Measurements from ENCODE around the gene PHEX.

Gene PHEX

DNA sequence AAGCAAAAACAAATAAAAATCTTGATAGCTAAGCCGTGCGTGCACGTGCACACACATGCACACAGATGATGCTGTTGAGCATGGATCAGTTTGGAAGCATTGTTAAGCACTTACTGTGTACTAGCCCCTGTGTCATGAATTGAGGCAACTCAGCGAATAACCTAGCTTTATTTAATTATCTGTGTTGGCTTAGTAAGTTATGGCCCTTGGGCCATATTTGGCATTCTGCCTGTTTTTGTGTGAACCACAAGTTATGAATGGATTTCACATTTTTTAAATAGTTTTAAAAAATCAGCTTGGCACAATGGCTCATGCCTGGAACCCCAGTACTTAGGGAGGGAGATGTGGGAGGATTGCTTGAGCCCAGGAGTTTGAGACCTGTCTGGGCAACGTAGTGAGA, 126.9 kb downstream of the PHEX start:
- no peak for DNase-seq

DNA sequence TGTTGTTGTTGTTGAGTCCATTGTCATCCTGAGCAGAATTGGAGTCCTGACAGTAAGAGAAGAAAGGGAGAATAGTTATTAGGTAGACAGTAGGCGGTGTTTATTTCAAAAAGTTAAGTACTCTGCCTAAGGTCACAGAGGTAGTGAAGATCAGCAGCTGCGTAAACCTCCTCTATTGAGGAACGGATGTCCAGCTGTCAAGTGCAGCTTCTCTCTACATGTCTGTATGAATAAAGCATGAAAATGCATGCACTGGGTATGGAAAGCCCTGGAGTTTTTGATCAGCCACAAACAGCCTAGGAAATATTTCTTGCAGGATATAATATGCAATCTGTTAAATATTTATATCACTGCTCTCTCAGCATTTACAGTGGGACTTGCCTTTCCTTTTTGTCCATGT, 131.2 kb downstream of the PHEX start:
- DNase-seq, result peak in 2 of 3 experiments; percentile 6 to 60

DNA sequence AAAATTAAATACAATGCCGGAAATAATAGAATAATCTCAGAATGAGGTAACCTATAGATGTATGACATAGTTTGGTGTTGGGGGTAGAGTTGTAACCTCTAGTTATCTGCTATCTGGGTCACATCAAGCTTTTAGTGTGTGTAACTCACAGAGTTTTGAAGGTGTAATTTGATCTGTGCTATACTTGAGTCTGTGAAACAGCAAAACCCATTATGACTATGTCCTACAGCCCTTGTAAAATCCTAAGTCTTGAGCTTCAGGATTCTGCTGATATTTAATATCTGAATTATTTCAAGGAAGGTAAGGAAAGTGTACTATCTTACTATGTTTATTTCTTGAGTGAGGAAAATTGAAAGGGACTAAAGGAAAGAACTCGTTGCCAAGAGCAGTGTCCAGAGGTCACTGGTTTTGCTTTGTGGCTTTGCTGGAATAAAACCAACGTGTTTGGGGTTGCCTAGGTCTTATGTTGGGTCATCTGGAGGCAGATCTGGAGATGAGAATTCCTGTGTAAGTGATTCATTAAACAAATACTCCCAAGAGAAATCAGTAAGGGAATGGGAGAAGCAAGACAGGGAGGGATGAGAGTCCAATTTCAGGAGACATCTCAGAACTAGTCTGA, 132.8 kb downstream of the PHEX start:
- no peak for DNase-seq

DNA sequence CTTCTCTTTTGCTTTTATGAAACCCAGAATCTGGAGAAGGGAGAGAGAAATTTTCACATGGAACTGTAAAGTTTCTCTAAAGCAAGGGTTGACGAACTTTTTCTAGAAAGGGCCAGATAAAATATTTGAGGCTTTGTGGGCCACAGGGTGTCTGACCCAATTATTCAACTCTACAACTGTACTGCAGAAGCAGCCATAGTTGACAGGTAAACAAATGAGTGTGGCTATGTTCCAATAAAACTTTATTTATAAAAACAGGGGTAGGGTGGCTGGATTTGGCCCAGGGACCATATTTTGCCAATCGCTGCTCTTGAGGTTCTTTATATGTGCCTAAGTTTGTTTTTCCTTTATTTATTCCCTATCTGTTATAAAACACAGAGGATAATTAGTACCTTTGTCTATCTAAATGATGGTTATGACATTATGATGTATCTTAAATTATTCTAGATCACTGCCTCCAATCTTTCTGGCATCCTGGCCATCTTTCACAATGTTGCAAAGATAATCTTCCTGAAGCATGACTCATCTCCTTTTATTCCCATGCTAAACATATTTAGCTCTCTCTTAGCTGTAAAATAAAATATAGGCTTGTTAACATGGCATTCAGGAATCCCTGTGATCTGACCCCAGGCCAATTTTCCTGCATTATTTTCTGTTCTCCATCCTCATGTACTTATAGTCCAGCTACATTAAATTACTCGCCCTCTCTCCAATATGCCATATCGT, 133.8 kb downstream of the PHEX start:
- DNase-seq, result peak in 1 of 3 experiments; percentile 54

DNA sequence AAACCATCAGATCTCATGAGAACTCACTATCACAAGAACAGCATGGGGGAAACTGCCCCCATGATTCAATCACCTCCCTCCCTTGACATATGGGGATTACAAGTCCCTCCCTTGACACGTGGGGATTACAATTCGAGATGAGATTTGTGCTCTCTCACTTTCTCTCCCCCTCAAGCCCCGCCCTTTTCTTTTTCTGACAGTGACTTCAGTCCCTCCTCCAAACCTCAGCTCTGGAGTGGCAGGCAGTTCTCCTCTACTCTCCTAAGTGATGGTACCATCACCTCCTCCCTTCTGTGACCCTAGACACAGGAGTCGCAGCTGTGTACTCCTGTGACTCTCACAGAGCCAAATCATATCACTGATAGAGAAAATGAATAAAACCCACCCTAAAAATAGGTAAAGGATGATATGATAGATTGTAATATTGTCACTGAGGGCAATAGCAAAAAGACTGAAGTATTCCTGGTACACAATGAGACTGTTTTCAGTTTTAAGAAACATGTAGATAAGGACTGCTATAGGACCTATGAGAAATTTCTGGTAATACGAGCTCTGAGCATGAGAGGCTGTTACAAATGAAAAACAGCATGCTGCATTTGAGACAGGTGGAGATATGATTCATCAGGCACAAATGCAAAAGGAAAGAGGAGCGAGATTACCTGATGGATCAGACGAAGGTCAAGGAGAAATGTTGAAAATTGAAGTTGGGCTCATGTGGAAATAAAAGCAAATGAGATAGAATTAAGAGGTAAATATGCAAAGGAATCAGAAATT, 139.3 kb downstream of the PHEX start:
- DNase-seq, result no peak

DNA sequence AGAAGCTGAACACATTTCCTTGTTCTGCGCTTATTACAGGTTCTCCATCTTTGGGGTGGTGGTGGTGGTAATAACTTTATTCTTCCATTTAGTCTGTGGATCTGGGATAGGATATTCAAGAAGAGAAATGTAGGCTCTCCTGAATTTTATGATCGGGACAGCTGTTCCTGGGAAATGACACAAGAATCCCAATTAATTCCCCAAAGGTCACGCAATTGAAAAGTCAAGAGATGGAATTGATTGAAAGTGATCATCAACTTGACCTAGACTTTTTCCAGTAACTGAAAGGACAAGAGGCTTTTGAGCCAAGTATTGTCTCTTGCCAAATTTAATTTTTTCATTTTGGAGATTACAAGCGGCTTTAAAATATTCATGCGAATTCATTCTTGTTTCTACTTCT, 141.8 kb downstream of the PHEX start:
- no peak for DNase-seq

DNA sequence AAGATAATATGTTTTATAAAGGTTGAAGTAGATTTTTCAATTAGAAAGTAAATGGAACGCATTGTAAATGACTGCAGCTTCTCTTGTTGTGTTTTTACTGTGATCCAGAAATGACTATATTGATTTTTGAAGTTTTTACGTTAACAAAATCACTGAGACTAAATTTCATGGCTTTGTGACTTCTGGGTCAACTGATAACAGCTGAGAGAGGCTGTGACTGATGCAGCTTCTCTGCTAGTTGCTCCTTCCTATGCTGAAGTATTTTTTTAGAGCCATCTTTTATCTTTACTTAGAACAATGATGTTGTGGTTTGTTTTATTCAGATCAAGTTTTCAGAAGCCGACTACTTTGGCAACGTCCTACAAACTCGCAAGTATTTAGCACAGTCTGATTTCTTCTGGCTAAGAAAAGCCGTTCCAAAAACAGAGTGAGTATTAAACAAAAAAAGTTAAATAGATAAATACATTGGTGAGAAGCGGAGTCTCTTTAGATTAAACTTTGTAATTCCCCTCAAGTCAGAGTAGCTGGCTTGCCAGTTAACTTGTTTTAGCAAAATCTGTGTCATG, 145.9 kb downstream of the PHEX start:
- DNase-seq, result no peak

DNA sequence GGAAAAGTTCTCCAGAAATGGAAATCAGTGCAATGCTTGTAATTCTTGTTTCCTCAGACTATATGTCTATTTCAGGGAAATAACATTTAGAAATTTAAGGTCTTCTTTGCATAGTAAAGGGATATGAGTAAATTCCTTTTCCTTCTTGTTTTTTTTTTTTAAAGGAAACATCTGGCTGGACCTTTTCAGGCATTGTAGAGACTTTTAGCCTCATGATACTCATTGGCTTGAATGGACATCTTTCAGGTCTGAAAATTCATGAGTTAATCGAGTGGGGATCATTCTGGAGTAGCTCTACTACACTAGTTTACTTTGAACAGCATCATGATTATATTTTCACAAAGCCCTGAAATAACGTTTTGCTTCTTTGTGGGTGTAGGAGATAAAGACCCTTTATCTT, 152.0 kb downstream of the PHEX start:
- DNase-seq, result no peak

DNA sequence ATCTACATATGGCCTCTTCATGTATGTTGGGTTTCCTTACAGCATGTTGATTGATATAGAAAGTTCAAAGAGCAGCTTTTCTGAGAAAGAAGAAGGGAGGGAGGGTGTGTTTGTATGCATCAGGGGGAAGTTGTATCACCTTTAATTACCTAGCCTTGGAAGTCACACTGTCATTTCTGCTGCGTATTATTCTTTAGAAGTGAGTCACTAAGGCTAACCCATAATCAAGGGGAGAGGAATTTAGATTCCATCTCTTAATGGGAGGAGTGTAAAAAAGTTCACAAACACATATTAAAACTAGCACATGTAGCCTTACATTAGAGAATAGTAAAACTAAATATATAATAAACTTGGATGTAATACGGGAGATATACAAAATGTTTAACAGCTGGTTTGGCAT, 154.0 kb downstream of the PHEX start:
- peak in 2 of 3 experiments; percentile 28 to 68 for DNase-seq

DNA sequence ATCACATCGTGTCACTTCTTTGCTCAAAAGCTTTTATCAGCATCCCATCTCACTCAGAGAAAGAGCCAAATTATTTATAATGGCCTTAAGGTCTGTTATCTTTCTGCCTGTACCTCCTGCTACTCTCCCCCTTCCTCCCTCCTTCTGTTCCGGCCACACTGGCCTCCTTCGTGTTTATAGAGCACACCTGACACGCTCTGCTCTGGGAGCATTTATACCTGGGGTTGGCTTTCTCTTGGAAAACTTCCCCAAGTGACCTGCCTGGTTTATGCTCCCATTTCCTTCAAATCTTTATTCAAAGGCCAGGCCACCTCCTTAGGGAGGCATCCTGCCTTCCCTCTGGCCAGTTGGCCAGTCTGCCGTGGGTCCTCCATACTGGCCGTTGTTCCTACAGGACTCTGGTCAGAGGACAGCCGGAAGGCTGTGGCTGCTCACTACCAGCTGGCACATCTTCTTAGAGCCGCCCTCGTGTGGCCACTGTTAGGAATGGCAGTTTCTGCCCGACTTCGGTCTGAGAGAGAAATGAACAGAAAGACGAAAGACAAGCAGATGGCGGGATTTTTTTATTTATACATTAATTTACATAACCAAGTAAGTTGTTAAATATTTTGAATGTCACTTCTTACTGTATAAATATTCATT, 160.4 kb downstream of the PHEX start:
- DNase-seq, result peak; percentile 16 to 66 (median 38)

DNA sequence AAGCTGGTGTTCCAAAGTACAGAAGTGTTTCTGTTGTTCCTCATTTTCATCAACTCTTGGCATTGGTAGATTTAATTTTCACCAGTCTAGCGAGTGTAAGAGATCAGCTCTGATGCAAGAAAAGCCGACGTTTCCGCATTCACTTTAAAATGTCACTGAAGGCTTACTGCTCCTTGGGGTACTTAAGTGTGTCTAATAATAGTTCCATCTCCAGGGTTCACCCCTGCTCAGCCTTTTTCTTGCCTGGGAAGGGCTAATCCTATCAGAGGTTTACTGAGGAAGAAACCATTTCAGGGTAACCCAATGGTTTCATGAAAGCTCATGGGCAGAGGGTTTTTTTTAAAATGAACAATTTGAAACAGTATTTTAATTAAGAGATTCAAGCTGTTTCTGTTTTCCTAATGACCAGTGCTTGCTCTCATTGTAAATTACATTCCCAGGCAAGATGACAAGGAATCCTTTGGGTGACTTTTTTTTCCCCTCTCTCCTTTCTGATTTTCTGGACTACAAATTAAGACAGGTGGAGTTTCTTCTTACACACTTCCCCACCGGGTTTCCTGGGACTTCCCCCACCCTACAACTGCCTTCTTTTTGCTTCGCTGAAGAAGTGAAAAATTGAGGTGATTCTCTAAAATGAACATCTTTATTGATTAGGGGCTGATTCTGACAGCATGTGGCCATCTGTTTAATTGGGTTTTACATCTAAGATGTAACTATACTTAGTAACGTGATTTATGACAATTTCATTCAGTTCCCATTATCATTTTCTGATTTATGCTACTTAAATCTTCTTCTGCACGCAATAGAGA, 161.9 kb downstream of the PHEX start:
- peak in 1 of 3 experiments; percentile 45 for DNase-seq

DNA sequence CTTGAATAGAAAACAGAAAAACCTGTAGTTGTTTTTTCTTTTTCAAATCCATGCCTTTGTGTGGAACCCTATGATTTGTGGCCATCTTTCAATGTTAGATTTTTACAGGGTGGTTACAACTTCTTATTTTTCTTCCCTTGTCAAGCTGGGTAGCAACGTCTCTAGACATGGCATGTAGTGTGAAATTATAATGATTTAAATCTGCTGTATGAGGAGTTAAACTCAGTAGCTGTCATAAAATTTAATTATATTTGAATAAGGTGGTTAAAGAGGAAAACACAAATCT, 162.5 kb downstream of the PHEX start:
- DNase-seq, result peak in 1 of 3 experiments; percentile 45

DNA sequence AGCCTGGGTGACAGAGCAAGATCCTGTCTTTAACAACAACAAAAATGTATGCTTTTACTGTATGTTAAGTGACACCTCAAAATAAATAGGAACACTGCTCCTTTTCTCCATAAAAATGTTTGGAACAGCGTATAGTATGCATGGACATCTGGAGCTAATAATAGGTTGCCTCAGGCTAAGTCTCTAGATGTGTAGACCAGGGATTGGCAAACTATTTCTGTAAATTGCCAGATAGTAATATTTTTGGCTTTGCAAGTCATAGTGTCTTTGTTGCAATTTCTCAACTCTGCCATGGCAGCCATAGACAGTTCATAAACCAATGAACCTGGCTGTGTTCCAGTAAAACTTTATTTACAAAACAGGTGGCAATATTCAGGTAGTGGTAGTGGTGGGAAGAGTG, 164.0 kb downstream of the PHEX start:
- no peak for DNase-seq

DNA sequence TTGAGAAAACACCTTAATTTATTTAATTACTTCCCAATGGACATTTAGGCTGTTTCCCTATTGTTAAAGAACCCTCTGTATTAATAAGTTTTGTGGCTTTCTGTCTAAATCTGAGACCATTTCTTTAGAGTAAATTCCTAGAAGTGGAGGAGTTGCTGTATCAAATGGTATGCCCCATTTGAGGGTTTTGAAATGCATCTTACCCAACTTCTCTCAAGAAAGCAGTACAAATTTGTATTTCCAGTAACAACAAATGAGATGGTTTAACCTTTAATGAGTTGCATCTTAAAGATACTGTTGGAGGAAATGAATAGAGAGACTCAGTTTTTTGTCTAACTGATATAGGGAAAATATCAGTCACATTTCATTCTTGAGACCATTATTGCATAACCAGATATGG, 170.1 kb downstream of the PHEX start:
- DNase-seq, result no peak

DNA sequence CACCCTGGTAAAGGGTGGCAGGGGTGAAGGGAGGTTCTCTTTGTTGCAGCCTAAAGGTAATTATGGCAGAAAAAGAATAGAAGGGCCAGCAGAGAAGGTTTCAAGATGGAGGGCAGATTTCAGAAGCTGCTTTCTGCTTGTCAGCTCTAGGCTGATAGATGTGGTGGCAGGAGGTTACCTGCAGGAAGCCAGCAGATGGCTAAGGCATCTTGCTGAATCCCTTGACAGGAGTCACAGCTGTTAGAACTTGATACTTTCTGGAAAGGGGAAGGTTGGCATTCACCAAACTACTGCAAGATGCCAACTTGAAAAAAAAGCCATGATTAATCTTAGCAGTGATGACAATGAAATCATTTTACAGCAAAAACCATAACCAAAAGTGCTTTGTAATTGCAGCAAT, 171.1 kb downstream of the PHEX start:
- DNase-seq, result no peak

DNA sequence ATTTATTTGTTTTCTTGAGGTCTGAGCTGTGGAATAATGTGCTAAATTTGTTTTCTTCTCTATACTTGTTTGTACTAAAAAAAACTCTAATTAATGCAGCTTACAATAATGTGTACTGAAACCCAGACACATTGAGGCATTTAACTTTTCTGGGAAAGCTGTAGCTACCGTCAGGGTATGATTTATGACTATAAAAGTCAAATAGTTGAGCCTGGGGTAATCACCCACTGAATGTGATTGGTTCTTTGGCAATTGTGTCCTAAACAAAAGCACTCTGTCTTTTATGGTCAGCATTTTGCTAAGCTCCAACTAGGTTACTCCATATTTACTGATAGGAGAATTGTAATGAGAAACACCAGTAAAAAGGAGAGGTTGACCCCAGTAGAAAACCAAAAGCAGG, 174.7 kb downstream of the PHEX start:
- DNase-seq, result peak in 2 of 3 experiments; percentile 9 to 73

DNA sequence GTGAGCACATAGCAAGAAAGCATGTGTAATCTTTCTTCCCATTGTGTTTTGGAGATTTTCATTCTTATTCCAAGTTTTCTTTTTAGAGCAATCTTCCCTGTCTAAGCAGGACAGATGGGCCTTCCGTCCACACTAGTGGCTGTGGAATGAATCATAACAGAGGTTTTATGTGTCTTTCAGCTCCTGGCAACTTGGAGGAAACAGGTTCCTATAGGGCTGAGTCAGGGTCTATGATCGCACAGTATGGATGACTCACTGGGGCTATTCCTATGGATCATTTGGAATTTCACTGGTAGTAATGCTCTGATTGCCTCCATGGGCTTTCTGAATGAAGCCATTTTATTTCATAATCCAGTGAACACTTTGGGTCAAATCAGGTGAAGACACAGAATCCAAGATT, 188.8 kb downstream of the PHEX start:
- no peak for DNase-seq

DNA sequence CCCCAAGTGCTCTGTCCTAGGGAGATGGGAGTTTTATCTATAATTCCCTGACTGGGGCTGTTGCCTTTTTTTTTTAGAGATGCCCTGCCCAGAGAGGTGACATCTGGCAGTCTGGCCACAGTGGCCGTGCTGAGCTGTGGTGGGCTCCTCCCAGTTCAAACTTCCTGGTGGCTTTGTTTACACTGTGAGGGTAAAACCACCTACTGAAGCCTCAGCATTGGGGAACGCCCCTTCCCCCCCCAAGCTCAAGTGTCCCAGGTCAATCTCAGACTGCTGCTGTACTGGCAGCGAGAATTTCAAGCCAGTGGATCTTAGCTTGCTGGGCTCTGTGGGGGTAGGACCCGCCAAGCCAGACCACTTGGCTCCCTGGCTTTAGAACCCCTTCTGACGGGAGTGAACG, 202.3 kb downstream of the PHEX start:
- no peak for DNase-seq

DNA sequence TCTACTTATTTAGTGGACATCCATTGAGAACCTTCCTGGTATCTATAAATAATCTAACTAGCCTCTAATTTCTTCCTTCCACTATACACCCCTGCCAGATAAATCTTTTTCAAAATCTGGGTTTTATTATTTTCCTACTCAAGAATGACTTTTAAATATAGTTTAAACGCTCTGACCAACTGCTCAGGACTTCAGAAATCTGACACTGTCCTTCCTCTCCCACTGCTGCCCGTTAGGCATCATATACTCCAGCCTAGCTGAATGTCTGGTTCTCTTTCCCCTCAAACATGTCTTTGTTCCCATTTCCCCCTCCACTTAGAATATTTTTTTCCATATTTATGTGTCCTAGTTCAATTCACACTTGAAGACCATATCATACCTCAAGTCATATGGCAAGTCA, 205.4 kb downstream of the PHEX start:
- DNase-seq, result no peak

DNA sequence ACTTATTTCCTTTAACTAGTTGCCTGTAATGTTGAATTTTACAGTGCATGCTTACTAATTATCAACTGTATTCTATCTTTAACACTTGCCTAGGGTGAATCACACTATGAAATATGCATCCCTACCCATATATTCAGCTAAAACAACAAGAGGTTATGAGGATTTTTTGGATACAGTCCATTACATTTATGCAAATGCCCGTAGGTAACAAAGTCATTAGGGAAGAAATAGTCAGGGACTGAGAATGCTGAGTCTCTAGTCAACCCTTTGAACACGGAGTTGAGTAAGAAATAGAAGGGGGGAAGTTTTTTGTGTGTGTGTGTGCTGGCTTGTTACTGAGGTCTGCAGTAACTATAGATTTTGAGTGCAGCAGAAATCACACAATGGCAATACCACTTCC, 214.5 kb downstream of the PHEX start:
- no peak for DNase-seq

DNA sequence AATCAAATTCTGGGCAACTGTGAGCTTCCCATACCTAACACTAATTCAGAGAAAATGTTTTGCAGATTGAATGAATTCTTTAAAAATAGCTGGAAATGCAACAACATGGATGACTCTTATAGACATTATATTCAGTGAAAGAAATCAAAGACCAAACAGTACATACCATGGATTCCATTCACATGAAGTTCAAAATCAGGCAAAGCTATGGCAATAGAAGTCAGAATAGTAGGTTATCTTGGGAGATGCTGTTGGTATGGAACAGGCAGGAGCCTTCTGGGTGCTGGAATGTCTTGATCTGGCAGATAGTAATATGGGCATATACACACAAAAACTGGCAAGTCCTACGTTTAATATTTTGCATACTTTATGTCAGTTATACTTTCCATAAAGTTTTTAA, 215.0 kb downstream of the PHEX start:
- no peak for DNase-seq

DNA sequence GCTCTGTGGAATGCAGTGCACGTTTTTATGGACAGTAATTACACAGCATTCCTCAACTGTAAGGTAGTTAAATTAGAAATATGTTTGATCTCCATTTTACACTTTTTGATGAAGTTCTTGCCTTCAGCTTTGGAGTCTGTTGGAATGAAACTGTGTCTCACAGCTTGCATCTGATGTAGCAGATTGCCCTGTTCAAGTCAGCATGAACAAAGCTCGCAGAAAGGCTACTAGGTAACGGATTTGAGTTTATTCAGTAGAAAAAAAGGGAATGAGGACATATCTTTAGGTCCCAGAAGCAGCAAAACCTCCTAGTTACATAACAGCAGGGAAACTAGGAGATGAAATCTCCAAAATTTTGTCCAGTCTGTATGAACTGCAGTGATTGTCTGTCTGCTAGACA, 216.3 kb downstream of the PHEX start:
- no peak for DNase-seq

DNA sequence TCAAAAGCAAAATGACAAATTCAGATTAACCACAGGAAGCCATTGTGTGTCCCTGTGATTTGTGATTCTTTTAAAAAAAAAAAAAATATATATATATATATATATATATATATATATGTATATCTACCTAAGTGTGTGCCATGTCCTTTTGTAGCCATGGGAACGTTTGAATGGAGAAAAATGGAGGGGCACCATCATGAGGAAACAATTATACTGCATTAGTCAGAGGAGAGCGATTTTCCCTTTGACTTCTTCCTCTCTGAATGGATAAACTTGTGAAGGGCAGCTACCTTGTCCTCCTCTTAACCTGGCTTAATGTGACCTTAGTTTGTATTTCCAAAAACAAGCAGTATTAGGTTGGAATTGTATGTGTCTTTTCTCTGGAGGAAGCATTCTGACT, 217.2 kb downstream of the PHEX start:
- DNase-seq, result peak in 1 of 3 experiments; percentile 26

All from NCI-H1417 (cell line).